HepG2 (cell line): ENCODE results near the gene KIF2C. TPM values are rescaled to one million over a fixed set of nuclear protein-coding genes. Genes with fewer than 3 reads are reported as not detected.

Experiments
- GFI1 ChIP-seq: sonication (generic); formaldehyde crosslinking; IDR thresholded peaks from 2 replicates; pipeline ENCODE4 v1.5.0; 2020; ENCODE audit warnings: missing genetic modification reagents, mild to moderate bottlenecking, borderline replicate concordance
- MBNL3 ChIP-seq: fragments of 250-450 bp; sonication (Bioruptor Pico); conservative IDR thresholded peaks from 2 replicates; pipeline ENCODE4 v1.8.0; 2022; ENCODE audit warnings: mild to moderate bottlenecking, inconsistent platforms
- MED8 ChIP-seq: sonication (generic); formaldehyde crosslinking; IDR thresholded peaks from 2 replicates; pipeline ENCODE4 v1.8.1; 2023; ENCODE audit warnings: mild to moderate bottlenecking, missing genetic modification reagents; ENCODE audit not compliant: insufficient replicate concordance
- MYC ChIP-seq: sonication (generic); formaldehyde crosslinking; IDR thresholded peaks from 2 replicates; pipeline ENCODE4 v1.9.0; 2021; ENCODE audit warnings: missing genetic modification reagents, borderline replicate concordance
- NONO ChIP-seq, 2 experiments: fragments of 450-650 bp in 1 of 2; sonication (generic) in 1 of 2; formaldehyde crosslinking in 1 of 2; IDR thresholded peaks in 1 of 2; conservative IDR thresholded peaks in 1 of 2; 2 replicates each; pipeline versions ENCODE4 v1.6.1 to v1.8.0; 2017 to 2022; ENCODE audit warnings: mild to moderate bottlenecking in 1 of 2, missing genetic modification reagents in 1 of 2, moderate library complexity in 1 of 2
- NR0B2 ChIP-seq: sonication (generic); formaldehyde crosslinking; IDR thresholded peaks from 2 replicates; pipeline ENCODE4 v1.4.0; 2020; ENCODE audit warnings: mild to moderate bottlenecking, missing genetic modification reagents
- PBX2 ChIP-seq: IDR thresholded peaks from 2 replicates; pipeline ENCODE4 v1.6.1; 2016; ENCODE audit warnings: control low read depth
- SALL2 ChIP-seq: sonication (generic); formaldehyde crosslinking; IDR thresholded peaks from 2 replicates; pipeline ENCODE4 v1.8.1; 2023; ENCODE audit warnings: mild to moderate bottlenecking, missing genetic modification reagents, inconsistent platforms
- TAF1 ChIP-seq: sonication (generic); formaldehyde crosslinking; IDR thresholded peaks from 2 replicates; pipeline ENCODE4 v1.4.0; 2020; ENCODE audit warnings: missing genetic modification reagents
- TAF15 ChIP-seq: fragments of 200-400 bp; formaldehyde crosslinking; IDR thresholded peaks from one replicate; pipeline ENCODE4 v1.6.1; 2018; ENCODE audit warnings: mild to moderate bottlenecking, low read depth, low read length; ENCODE audit not compliant: poor library complexity, severe bottlenecking
- TFAP4 ChIP-seq: sonication (generic); IDR thresholded peaks from 2 replicates; pipeline ENCODE4 v1.6.1; 2016; ENCODE audit warnings: low read depth, borderline replicate concordance
- TFDP1 ChIP-seq: IDR thresholded peaks from 2 replicates; pipeline ENCODE4 v1.6.1; 2016; ENCODE audit warnings: missing compliant biosample characterization, missing genetic modification reagents, borderline replicate concordance
- TFDP2 ChIP-seq: sonication (generic); formaldehyde crosslinking; IDR thresholded peaks from 2 replicates; pipeline ENCODE4 v1.4.0; 2020; ENCODE audit warnings: missing genetic modification reagents
- TGIF2 ChIP-seq: IDR thresholded peaks from 2 replicates; pipeline ENCODE4 v1.6.1; 2016; ENCODE audit warnings: control low read depth, missing compliant biosample characterization
- ZFX ChIP-seq: sonication (generic); formaldehyde crosslinking; IDR thresholded peaks from 2 replicates; pipeline ENCODE4 v1.4.0; 2020; ENCODE audit warnings: mild to moderate bottlenecking, low read depth, missing genetic modification reagents, moderate library complexity
- ZNF136 ChIP-seq: sonication (generic); formaldehyde crosslinking; IDR thresholded peaks from 2 replicates; pipeline ENCODE4 v1.8.1; 2022; ENCODE audit warnings: low read depth, mild to moderate bottlenecking, moderate library complexity, missing genetic modification reagents
- ZNF253 ChIP-seq: sonication (generic); formaldehyde crosslinking; IDR thresholded peaks from 2 replicates; pipeline ENCODE4 v1.8.0; 2022; ENCODE audit warnings: mild to moderate bottlenecking, missing genetic modification reagents, borderline replicate concordance
- ZNF276 ChIP-seq: sonication (generic); formaldehyde crosslinking; IDR thresholded peaks from 2 replicates; pipeline ENCODE4 v1.4.0; 2020; ENCODE audit warnings: mild to moderate bottlenecking, low read depth, missing genetic modification reagents
- ZNF556 ChIP-seq: sonication (generic); formaldehyde crosslinking; IDR thresholded peaks from 2 replicates; pipeline ENCODE4 v1.4.0; 2020; ENCODE audit warnings: mild to moderate bottlenecking, missing genetic modification reagents, borderline replicate concordance
- polyA plus RNA-seq, 8 experiments: library from polyadenylated mRNA; depleted of rRNA in 3 of 8; stranded (reverse) in 7 of 8; unstranded in 1 of 8; fragments of >200 nt; fragmentation: Illumina TruSeq in 4 of 8; extraction: Trizol in 4 of 8; gene quantifications; 2 replicates each; pipeline versions ENCODE4 v1.2.1 to v1.2.3, GENCODE V29; 2011 to 2016; ENCODE audit warnings: low read depth in 4 of 8, missing spikeins in 1 of 8, mixed read lengths in 1 of 8; ENCODE audit not compliant: insufficient read depth in 1 of 8
- total RNA-seq, 5 experiments: library from RNA; depleted of rRNA; stranded (reverse); fragments of >200 nt; fragmentation: Illumina TruSeq; extraction: Trizol; gene quantifications; 2 replicates each; pipeline ENCODE4 v1.2.3, GENCODE V29; 2016; ENCODE audit warnings: low read depth in 1 of 5

Gene KIF2C
- total and polyA plus RNA-seq, 2 of the 13 experiments (the other 11 are each of a cell fraction or from before 2014, with no cell fraction given), result 29.7 to 53.7 TPM

GRCh38 chr1:44799770-44800584, 60.3 kb downstream of the KIF2C start, which contains the start of gene PLK3 (continued):
- TF ChIP-seq TGIF2 (peak; percentile 70; the same call in 1 of the 2 replicates), MED8 (CRISPR knock-in tag) (no peak), NR0B2 (CRISPR knock-in tag) (no peak; the same call in none of the 2 replicates), TAF1 (CRISPR knock-in tag) (peak; percentile 85; the same call in 1 of the 2 replicates), MBNL3 (CRISPR knock-in tag) (no peak), MYC (CRISPR knock-in tag) (peak; percentile 98), TFDP1 (CRISPR knock-in tag) (peak; percentile 91), ZFX (CRISPR knock-in tag) (peak; percentile 92), PBX2 (CRISPR knock-in tag) (no peak), TAF15 (peak; percentile 88), ZNF556 (peak; percentile 79), ZNF253 (CRISPR knock-in tag) (no peak), ZNF276 (CRISPR knock-in tag) (0 out of 2 replicates have a peak, but pooled peaks have one; percentile 42), TFAP4 (peak; percentile 96), NONO (IDR thresholded peaks at IDR 0.05) (no peak), NONO (CRISPR knock-in tag; conservative IDR thresholded peaks at IDR 0.05) (peak; percentile 95), SALL2 (no peak), ZNF136 (peak; percentile 66; the same call in 1 of the 2 replicates), TFDP2 (CRISPR knock-in tag) (peak; percentile 77), GFI1 (CRISPR knock-in tag) (peak; percentile 64; the same call in 1 of the 2 replicates)
